Stimulated activated CD8-positive, alpha-beta memory T cell treated with anti-CD3 and anti-CD28 coated beads, Interleukin-7, amount 100 ng/mL, for 24 hours (primary cell): Measurements from ENCODE around the gene TMEM138.
A peak's percentile ranks its signal among the peaks of the same experiment; 100 is the strongest.

Source experiments
- DNase-seq: peaks from one replicate; pipeline ENCODE4 v3.0.0-alpha.2; 2020; ENCODE audit warnings: low read depth

The TMEM138 gene

DNA sequence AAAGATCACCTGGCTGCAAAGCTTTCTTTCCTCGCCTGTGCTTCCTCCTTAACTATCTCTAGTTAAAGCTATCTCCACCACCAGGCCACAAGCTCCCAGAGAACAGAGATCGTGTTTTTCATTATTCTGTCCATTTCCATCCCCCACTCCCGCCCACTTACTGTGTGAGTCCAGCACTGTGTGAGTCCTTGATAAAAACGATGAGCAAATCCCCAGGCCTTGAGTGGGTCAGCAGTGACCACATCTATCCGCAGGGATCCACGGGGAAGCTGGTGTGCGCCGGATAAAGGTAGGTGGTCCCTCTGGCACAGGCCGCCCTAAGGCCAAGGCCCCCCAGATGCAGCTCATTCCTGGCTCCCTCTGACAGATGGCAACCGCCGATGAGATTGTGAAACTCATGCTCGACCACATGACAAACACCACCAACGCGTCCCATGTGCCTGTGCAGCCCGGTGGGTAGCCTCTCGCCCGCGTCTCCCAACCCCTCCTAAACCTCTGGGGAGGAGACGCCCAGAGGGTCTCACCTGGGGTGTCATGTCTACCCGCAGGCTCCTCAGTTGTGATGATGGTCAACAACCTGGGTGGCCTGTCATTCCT lies 19.9 kb upstream of the TMEM138 start:
- DNase-seq, result no peak

DNA sequence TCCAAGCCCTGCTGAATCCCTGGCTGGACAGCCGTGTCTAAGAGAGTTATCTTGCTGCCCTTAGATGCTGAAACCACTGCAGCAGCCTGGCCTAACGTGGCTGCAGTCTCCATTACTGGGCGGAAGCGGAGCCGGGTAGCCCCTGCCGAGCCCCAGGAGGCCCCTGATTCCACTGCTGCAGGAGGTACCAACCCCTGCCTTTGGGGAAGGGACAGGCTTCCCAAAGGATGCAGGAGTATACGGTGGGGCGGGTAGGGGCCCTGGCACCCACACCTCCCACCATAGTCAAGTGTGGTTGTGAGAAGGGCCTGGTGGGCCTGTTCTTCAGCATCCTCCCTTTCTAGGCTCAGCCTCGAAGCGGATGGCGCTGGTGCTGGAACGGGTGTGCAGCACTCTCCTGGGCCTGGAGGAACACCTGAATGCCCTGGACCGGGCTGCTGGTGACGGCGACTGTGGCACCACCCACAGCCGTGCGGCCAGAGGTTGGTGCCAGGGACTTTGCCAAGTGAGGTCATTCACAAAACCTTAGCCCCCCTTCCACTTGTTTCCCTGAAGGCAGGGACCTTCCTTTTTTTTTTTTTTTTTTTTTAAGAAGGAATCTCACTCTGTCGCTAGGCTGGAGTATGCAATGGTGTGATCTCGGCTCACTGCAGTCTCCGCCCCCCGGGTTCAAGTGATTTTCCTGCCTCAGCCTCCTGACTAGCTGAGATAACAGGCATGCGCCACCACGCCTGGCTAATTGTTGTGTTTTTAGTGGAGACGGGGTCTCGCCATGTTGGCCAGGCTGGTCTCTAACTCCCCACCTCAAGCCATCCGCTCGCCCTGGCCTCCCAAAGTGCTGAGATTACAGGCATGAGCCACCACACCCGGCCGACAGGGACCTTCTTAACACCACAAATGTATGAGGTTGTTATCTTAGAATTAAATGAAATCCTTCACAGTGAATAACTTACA lies 18.1 kb upstream of the TMEM138 start:
- DNase-seq, result no peak

DNA sequence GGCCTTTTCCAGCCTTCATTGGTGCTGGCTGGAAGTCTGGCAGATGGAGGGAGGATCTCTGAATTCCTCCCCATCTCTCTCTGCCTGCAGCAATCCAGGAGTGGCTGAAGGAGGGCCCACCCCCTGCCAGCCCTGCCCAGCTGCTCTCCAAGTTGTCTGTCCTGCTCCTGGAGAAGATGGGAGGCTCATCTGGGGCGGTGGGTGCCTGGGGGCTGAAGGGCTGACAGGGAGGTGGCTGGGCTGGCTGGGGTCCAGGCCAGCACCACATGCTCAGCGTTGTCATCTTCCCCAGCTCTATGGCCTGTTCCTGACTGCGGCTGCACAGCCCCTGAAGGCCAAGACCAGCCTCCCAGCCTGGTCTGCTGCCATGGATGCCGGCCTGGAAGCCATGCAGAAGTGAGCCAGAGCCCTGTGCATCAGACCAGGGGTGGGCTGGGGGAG lies 17.0 kb upstream of the TMEM138 start:
- no peak for DNase-seq

DNA sequence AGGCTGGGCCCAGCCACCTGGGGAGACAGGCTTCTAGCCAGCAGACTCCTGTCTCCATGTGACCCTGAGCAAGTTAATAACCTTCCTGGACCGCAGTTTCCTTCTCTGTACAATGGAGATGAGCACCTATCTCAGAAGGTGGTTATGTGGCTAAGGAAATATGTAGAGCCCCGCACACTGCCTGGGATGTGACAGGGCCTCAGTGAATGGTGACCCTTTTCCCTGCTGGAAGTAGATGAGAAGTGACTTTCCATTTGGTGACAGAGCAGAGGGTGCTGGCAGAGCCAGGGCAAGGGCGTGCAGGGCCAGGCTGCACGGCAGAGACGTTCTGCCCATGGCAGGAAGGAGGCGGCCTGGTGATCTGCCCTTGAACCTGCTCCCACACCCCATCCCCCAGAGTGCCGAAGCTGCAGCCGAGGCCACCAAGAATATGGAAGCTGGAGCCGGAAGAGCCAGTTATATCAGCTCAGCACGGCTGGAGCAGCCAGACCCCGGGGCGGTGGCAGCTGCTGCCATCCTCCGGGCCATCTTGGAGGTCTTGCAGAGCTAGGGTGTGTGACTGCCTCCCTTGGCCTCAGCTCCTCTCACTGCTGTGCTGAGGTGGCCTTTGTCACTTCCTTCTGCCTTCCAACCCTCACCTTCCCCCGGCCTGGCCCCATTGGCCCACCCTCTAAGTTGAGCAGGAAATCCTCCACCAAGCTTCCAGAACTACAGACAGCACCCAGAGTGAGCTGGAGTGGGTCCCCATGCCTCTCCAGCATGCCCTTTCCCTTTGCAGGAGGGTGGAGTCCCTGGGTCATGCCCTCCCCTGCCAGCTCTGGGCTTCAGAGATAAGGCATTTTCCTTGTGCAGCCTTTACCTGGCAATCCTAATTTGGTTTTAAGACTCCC lies 16.0 kb upstream of the TMEM138 start:
- DNase-seq, result no peak

DNA sequence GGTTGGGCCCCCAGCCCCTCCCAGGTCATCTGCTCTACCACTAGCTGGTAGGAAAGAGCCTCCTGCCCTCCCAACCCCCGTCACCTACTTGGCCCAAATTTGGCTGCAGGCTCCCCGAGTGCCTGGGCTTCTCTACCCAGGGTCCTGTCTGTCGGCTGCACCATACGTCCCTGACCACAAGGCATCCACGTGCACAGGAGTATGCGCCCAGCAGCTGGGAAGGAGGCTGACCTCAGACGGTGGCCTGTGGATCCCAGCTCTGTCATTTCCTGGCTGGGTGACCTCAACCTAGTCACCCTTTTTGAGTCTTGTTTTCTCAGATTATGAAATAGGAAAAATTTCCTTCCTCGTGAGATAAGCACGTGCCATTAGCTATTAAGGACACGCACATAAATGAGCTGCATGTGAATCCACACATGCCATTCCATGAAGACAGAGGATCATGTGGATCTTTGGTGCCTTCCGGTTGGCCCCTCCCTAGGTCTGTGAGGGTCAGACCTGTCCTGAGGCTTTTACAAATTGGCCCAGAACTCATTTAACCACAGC lies 14.2 kb upstream of the TMEM138 start:
- DNase-seq, result no peak

DNA sequence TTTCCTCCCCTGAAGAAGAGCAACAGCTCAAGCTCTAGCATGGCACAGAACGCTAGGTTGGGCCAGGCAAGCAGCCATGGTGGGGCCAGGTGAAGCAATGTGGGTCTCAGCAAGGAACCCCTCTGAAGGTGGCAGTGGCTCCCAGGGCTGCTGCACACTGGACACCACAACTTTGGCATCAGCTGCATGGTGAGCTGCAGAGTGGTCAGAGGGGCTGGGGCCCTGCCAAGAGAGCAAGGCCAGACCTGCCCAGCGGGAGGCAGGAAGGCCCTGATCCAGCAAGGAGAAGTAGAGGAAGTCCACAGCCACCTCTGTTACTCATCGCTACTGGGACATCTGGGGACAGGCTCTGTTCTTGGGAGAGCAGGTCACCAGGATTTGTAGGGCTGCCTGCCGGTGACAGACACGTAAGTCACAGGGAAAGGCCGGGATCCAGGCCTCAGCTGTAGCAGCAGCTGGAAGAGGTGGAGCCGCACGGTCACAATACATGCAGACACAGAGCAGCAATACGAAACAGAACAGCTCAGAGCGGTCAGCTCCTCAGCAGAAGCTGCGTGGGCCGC lies 12.9 kb upstream of the TMEM138 start:
- no peak for DNase-seq

DNA sequence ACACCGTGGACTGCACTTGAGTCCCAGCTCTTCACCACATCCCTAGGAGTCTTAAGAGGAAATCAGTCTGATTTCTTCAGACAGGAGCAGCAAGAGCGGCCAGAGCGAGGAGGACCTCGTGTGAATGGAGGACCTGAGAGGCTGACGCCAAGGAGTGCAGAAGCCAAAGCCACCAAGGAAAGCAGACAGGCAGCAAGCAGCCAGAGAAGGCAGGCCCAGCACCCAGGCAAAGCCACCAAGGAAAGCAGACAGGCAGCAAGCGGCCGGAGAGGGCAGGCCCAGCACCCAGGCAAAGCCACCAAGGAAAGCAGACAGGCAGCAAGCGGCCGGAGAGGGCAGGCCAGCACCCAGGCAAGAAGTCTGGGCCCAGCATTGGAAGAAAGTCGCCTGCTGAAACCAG lies 12.3 kb upstream of the TMEM138 start:
- DNase-seq, result no peak

DNA sequence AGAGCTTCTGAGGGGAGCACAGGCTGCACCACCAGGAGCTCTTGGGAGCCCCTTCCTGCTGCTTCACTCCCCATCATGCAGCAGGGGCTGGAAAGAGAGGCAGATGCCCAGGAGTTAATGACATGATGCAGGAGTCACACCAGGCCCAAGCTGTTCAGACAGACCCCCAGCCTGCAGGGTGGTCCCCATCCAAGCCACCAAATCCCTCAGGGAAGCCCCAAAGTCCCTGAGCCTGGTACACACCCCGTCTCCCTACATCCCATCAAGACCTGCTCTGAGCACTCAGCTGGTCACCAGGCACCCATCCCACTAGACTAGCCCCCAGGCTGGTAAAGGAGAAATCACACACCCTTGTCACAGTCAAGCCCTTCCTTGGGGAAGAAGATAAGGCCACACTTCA lies 11.8 kb upstream of the TMEM138 start:
- DNase-seq, result no peak

DNA sequence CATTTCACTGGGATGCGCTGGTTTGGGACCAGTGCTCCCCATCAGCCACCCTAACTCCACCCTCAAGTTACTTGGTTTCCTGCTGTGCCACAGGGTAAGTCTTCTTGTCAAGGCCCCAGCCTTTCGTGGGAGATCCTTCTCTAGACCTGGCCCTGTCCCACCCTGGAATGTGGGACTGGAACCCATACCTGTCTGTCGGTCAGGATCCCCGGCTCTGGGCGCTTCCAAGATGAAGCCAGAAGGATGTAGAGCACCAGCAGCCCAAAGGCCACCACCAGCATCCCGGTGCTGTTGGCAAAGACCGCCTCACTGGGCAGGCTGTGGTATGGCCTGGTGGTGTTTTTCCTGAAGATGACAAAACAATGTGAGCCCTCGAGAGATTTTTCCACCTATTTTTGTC lies 11.4 kb upstream of the TMEM138 start:
- DNase-seq, result no peak

DNA sequence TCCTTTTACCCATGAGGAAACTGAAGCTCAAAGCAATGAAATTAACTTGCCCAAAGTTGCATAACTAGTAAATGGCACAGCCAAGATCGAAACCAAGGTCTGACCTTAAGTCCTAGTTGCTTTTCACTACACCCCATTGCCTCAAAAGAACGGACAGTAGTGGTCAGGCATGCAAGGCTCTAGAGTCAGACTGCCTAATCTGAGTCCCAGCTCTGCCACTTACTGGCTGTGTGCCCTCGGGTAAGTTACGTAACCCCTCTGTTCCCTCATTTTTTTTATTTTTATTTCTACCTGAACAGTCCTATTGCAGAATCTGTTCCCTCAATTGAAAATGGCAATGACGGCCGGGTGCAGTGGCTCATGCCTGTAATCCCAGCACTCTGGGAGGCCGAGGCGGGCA lies 10.1 kb upstream of the TMEM138 start:
- DNase-seq, result no peak

DNA sequence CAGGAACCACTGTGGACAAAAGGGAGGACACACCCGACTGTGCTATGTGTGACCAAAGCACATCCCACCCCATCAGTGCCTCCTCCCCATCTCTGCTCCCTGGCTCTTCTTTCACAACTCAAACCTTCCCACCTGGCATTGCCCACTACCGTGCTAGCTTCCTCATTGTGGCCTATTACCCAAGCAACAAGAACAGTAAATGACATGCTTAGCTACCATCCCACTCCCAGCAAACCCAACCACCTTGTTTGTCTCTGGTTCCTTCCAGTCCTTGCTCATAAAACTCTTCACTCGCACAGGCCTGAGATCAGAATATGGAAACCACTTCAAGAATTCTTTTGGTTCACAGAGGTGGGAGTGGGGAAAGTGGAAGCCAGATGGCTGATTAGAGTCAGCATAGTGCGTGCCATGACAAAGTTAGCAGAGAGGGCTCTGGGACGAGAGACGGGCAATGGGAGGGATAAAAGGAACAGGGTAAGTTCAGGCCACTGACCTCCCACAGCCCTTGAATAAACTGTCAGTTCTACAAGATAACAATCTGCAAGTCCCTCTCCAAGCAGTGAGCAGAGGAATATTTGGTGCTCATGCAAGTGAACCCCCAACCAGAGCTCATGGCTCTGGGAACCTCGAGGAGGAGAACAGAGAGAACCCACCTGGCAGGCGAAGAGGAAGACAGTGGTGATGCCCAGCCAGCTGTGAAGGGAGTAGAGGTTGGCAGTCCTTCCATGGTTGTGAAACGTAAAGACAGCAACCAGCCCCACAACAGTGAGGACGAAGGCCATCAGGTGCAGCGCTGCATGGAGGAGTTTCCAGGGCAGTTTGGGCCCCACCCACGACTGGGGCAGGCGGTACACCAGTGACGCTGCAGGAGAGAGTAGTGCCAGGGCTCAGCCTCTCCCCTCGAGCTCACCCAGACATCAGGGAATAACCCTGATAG lies 8.8 kb upstream of the TMEM138 start:
- no peak for DNase-seq

DNA sequence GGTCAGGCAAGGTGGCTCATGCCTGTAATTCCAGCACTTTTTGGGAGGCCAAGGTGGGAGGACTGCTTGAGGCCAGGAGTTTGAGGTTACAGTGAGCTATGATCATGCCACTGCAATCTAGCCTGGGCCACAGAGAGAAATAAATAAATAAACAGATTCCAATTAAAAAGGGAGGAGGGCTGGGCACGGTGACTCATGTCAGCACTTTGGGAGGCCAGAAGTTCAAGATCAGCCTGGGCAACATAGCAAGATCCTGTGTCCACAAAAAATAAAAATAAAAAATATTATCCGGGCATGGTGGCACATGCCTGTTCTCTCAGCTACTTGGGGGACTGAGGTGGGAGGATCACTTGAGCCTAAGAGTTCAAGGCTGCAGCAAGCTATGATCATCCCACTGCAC lies 8.0 kb upstream of the TMEM138 start:
- DNase-seq, result no peak

DNA sequence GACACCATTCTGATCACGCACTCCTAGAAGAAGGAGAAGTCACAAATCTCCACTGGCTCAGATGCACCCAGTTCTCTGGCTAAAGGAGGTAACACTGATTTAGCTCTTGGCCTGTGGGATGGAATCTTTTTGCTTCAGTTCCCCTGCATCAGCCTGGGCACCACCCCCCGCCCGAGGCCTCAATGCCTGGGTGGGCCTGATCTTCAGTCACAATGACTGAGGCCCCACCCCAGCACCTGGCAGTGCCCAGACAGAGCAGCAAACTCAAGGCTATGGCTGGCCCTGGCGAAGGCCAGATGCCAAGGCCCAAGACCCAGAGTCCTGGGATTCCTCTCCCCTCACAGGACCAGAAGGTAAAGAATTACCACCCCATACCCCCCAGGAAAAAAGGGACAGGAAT lies 5.5 kb upstream of the TMEM138 start:
- DNase-seq, result no peak

DNA sequence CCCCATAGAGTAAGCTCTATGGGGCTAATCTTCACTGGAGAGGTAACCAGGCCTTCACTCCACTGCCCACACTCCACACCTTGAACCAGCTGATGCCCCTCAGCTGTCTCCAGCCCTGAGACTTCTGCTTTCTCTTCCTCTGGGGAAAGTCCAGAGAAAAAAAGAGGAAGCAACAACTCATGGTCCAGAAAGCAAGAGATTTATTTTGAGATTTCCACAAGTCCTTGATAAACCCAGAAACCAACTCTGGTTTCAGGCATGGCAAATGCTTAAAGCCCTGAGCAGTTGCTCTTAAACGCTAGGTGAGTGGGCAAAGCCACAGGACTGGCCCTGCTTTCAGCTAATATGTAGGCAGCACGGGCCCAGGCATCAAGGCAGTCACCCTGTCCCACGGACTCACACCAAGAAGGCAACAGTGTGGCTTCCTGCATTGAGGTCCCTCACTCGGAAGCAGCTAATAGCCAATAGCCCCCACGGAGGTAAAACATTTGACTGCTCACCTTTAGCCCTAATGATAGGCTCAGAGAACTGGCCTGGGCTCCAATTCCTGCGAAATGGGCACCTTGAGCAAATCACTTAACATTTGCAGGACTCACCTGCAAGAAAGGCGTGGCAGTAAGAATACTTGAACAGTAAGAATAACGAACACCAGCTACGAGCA lies 4.8 kb upstream of the TMEM138 start:
- no peak for DNase-seq

DNA sequence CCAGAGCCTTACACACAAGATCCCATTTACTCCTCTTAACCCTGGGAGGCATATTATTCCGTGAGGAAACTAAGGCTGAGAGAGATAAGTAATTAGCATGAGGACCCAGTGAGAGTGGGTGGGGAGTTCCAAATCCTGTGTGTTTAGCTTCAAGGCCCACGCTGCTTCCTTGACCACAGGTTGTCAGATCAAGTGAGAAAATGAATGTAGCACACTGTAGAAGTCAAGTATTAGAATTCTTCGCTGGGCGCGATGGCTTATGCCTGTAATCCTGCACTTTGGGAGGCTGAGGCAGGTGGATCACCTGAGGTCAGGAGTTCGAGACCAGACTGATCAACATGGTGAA lies 4.3 kb upstream of the TMEM138 start:
- DNase-seq, result no peak

DNA sequence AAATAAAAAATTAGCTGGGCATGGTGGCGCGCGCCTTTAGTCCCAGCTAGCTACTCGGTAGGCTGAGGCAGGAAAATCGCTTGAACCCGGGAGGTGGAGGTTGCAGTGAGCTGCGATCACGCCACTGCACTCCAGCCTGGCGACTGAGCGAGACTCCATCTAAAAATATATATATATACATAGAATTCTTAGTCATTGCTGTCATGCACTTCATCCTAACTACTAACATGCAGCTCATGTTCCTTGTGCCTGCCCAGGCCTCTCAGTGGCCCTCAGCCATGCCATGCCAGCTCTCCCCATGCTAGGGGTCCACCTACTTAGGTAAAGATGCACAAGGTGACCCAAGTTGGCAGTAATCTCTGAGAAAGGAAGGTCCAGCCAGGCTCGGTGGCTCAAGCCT lies 3.6 kb upstream of the TMEM138 start:
- DNase-seq, result no peak

DNA sequence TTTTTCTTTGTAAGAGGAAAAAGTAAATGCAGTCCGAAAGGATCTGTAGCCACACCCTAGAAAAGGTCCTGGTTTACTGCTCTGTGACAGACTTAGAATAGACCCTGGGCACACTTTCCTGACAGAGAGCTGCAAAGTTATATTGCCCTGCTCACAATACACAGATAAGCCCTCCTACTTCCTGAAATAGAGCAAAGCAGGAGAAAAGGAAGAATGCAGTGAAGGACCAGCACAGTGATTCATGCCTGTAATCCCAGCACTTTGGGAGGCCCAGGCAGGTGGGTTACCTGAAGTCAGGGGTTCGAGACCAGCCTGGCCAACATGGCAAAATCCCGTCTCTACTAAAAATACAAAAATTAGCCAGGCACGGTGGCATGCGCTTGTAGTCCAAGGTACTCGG lies 2.7 kb upstream of the TMEM138 start:
- no peak for DNase-seq

DNA sequence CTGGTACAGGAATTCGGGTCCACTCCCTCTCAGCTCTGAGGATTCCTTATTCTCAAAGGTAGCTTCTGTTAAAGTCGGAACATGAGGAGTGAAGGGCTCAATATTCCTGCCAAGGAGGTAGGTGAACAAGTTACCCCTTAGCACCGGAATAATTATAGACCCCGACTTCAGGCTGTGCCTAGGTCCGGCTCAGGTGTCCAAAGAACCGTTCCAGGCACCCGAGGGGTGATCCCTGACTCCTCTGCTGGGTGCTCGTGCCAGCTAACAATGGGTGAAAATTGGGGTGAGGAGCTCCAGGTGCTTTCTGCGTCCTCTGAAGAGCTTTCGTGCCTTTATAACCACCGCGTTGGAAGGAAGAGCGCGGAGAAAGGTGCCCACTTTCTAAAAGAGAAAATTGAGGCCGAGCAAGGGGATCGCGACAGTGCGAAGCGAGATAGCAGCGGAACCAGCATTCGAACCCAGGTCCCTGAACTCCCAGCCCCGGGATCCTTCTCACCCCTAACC lies 885 bp upstream of the TMEM138 start:
- DNase-seq, result no peak

DNA sequence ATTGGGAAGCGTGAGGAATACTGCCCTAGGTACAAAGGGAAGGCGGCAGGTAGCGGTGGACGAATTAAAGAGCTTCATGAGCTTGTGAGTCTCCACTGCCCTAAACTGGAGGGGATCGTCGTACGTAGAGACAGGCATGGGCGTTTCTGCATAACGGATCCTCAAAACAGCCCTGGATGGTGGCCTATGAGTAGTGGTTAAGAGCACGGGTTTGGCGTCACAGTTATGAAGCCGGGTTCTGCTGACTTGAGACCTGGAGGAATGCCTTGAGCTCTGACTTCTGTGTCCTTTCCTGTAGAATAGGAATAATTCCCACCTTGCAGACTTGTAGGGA lies 335 bp downstream of the TMEM138 start:
- DNase-seq, result peak; percentile 9

DNA sequence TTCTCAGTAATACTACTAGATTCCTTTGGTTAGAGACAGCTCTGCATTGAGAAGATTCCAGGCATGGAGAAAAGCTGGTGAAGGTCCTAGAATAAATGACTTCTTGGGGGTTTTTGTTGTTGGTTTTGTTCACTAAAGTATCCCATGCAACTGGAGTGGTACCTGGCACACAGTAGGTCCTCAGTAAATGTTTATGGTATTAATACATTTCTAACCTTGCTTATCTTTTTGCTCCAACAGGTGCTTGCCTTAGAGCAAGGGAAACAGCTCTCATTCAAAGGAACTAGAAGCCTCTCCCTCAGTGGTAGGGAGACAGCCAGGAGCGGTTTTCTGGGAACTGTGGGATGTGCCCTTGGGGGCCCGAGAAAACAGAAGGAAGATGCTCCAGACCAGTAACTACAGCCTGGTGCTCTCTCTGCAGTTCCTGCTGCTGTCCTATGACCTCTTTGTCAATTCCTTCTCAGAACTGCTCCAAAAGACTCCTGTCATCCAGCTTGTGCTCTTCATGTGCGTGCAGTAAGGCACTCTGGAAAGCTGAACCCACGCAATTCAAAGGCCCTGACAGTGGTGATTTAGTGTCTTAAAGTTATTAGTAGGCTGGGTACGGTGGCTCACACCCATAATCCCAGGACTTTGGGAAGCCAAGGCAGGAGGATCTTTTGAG lies 2.0 kb downstream of the TMEM138 start:
- DNase-seq, result no peak
